Uterus (tissue), 2 donors: ENCODE measurements around the gene SRA1.

Experiments used
- CTCF ChIP-seq, 4 experiments: fragments of 200-600 bp in 2 of 4; fragments of 450-650 bp in 2 of 4; sonication (generic) in 2 of 4; IDR thresholded peaks; one replicate each; pipeline ENCODE4 v1.5.1; 2016 to 2019; ENCODE audit warnings: antibody characterized with exemption in 4 of 4, mild to moderate bottlenecking in 2 of 4, moderate library complexity in 1 of 4
- POLR2A ChIP-seq, 2 donors: fragments of 450-650 bp; IDR thresholded peaks; one replicate each; pipeline ENCODE4 v1.6.1; 2016; ENCODE audit warnings: antibody characterized with exemption in 2 of 2, mild to moderate bottlenecking in 1 of 2, moderate library complexity in 1 of 2

- TF ChIP-seq CTCF (IDR thresholded peaks at IDR 0.05), result no peak
- no peak for TF ChIP-seq POLR2A (IDR thresholded peaks at IDR 0.05)
These were observed 1.3 kb upstream of the SRA1 start for GRCh38 chr5:140558542-140558941.
